IMR-90 (cell line): ENCODE measurements around the gene REPIN1. TPM values are rescaled to one million over a fixed set of nuclear protein-coding genes. Genes with fewer than 3 reads are reported as not detected.
A peak's percentile ranks its signal among the peaks of the same experiment; 100 is the strongest.

Experiments
- ATAC-seq: fragments of 200-7000 bp; cut with Tn5 transposase; 2 replicates; pipeline ENCODE4 v1.9.1; 2020; ENCODE audit warnings: low read depth, mild to moderate bottlenecking, moderate library complexity
- BruUV-seq: library from RNA; stranded (reverse); fragments of 400-500 nt; replicated peaks from 2 replicates; lab custom pipeline; 2021; lab: Mats Ljungman, UMichigan
- CTCF ChIA-PET: fragments of 300-600 bp; formaldehyde crosslinking; extraction: SDS; loops from one replicate; lab custom pipeline; 2021; ENCODE audit warnings: antibody characterized with exemption; lab: Yijun Ruan, JAX
- POLR2A ChIA-PET: fragments of 300-600 bp; sonication (Branson Sonifier 250); formaldehyde crosslinking; loops from one replicate; lab custom pipeline; 2022; ENCODE audit warnings: antibody characterized with exemption; ENCODE audit not compliant: unreplicated experiment; lab: Charles Lee
- DNase-seq: peaks from one replicate; pipeline ENCODE4 v3.0.0; 2013
- H2AFZ ChIP-seq: replicated peaks from 2 replicates; pipeline ENCODE3; 2013; ENCODE audit warnings: low read length, mild to moderate bottlenecking; ENCODE audit not compliant: poor library complexity
- H2AK5ac ChIP-seq: 2 replicates; pipeline ENCODE4 v1.6.1; 2013; ENCODE audit warnings: low read depth, low read length, inconsistent platforms
- H2AK9ac ChIP-seq: replicated peaks from 2 replicates; pipeline ENCODE3; 2013; ENCODE audit warnings: mild to moderate bottlenecking, low read depth, low read length, moderate library complexity; ENCODE audit not compliant: poor library complexity
- H2BK120ac ChIP-seq: 2 replicates; pipeline ENCODE4 v1.6.1; 2013; ENCODE audit warnings: low read depth, low read length, inconsistent platforms
- H2BK15ac ChIP-seq: 3 replicates; pipeline ENCODE4 v1.6.1; 2013; ENCODE audit warnings: low read depth, low read length, inconsistent platforms
- H2BK20ac ChIP-seq: 2 replicates; pipeline ENCODE4 v1.6.1; 2013; ENCODE audit warnings: low read depth, mild to moderate bottlenecking, inconsistent platforms, low read length, moderate library complexity
- H2BK5ac ChIP-seq: 2 replicates; pipeline ENCODE4 v1.6.1; 2013; ENCODE audit warnings: mild to moderate bottlenecking, low read depth, low read length, inconsistent platforms; ENCODE audit not compliant: poor library complexity, severe bottlenecking
- H3K14ac ChIP-seq: replicated peaks from 2 replicates; pipeline ENCODE4 v1.6.1; 2013; ENCODE audit warnings: low read depth, low read length, inconsistent platforms
- H3K18ac ChIP-seq: 2 replicates; pipeline ENCODE4 v1.6.1; 2013; ENCODE audit warnings: low read depth, low read length, control low read depth
- H3K23ac ChIP-seq: 2 replicates; pipeline ENCODE4 v1.6.1; 2013; ENCODE audit warnings: low read depth, low read length, inconsistent platforms
- H3K27ac ChIP-seq: 2 replicates; pipeline ENCODE4 v1.5.1; 2013; ENCODE audit warnings: mild to moderate bottlenecking, control low read depth, low read length; ENCODE audit not compliant: insufficient read depth
- H3K27me3 ChIP-seq: 2 replicates; pipeline ENCODE4 v1.6.1; 2013; ENCODE audit warnings: low read length; ENCODE audit not compliant: control insufficient read depth, insufficient read depth
- H3K36me3 ChIP-seq: 2 replicates; pipeline ENCODE4 v1.6.1; 2013; ENCODE audit warnings: low read length, mixed read lengths; ENCODE audit not compliant: control insufficient read depth, insufficient read depth
- H3K4ac ChIP-seq: 2 replicates; pipeline ENCODE4 v1.6.1; 2013; ENCODE audit warnings: low read depth, low read length, inconsistent platforms
- H3K4me1 ChIP-seq: 2 replicates; pipeline ENCODE4 v1.6.1; 2013; ENCODE audit warnings: low read length, mixed read lengths; ENCODE audit not compliant: control insufficient read depth, insufficient read depth
- H3K4me2 ChIP-seq: 2 replicates; pipeline ENCODE4 v1.6.1; 2013; ENCODE audit warnings: low read depth, mild to moderate bottlenecking, control low read depth, low read length, moderate library complexity
- H3K4me3 ChIP-seq: 2 replicates; pipeline ENCODE4 v1.5.1; 2013; ENCODE audit warnings: low read depth, mild to moderate bottlenecking, control low read depth, low read length, moderate library complexity; ENCODE audit not compliant: insufficient read depth
- H3K56ac ChIP-seq: 2 replicates; pipeline ENCODE4 v1.6.1; 2013; ENCODE audit warnings: low read length, inconsistent platforms; ENCODE audit not compliant: insufficient read depth; ENCODE audit errors: extremely low read depth
- H3K79me1 ChIP-seq, 2 experiments: 2 replicates each; pipeline ENCODE4 v1.6.1; 2013; ENCODE audit warnings: low read length in 2 of 2, inconsistent platforms in 1 of 2, low read depth in 1 of 2
- H3K9ac ChIP-seq: 2 replicates; pipeline ENCODE4 v1.6.1; 2013; ENCODE audit warnings: low read depth, low read length, control low read depth
- H3K9me1 ChIP-seq: 2 replicates; pipeline ENCODE4 v1.6.1; 2013; ENCODE audit warnings: low read length, inconsistent platforms; ENCODE audit not compliant: insufficient read depth
- H3K9me3 ChIP-seq: 2 replicates; pipeline ENCODE4 v1.6.1; 2013; ENCODE audit warnings: low read length; ENCODE audit not compliant: control insufficient read depth, insufficient read depth
- H4K20me1 ChIP-seq: 2 replicates; pipeline ENCODE4 v1.6.1; 2013; ENCODE audit warnings: low read length, inconsistent platforms; ENCODE audit not compliant: insufficient read depth
- H4K5ac ChIP-seq: 2 replicates; pipeline ENCODE4 v1.6.1; 2013; ENCODE audit warnings: mild to moderate bottlenecking, low read depth, low read length, control low read depth
- H4K8ac ChIP-seq, 2 experiments: 2 replicates each; pipeline ENCODE4 v1.6.1; 2013; ENCODE audit warnings: low read depth in 2 of 2, low read length in 2 of 2, control low read depth in 1 of 2, inconsistent platforms in 1 of 2
- H4K91ac ChIP-seq: 2 replicates; pipeline ENCODE4 v1.6.1; 2013; ENCODE audit warnings: low read depth, low read length, inconsistent platforms; ENCODE audit not compliant: insufficient read depth
- BHLHE40 ChIP-seq: fragments of 150-350 bp; IDR thresholded peaks from 2 replicates; pipeline ENCODE4 v1.6.1; 2016; ENCODE audit warnings: mild to moderate bottlenecking, low read depth, low read length
- CEBPB ChIP-seq: IDR thresholded peaks from 2 replicates; pipeline ENCODE4 v1.6.1; 2012; ENCODE audit warnings: low read depth, low read length, improper control_type of control experiment
- CTCF ChIP-seq: conservative IDR thresholded peaks from 2 replicates; pipeline ENCODE4 v1.5.1; 2012; ENCODE audit warnings: mild to moderate bottlenecking, low read depth, low read length, improper control_type of control experiment
- ELK1 ChIP-seq: fragments of 150-350 bp; IDR thresholded peaks from 2 replicates; pipeline ENCODE4 v1.6.1; 2016; ENCODE audit warnings: low read depth, mild to moderate bottlenecking, low read length, moderate library complexity, borderline replicate concordance
- FOS ChIP-seq: fragments of 150-350 bp; IDR thresholded peaks from 2 replicates; pipeline ENCODE4 v1.6.1; 2016; ENCODE audit warnings: low read depth, low read length
- MAFK ChIP-seq: IDR thresholded peaks from 2 replicates; pipeline ENCODE4 v1.6.1; 2012; ENCODE audit warnings: low read depth, low read length, improper control_type of control experiment
- MAZ ChIP-seq: IDR thresholded peaks from 2 replicates; pipeline ENCODE4 v1.6.1; 2012; ENCODE audit warnings: low read depth, mild to moderate bottlenecking, low read length, improper control_type of control experiment, moderate library complexity, borderline replicate concordance
- MXI1 ChIP-seq: IDR thresholded peaks from 2 replicates; pipeline ENCODE4 v1.6.1; 2012; ENCODE audit warnings: low read depth, mild to moderate bottlenecking, low read length, moderate library complexity, borderline replicate concordance
- NFE2L2 ChIP-seq: fragments of 150-350 bp; IDR thresholded peaks from 2 replicates; pipeline ENCODE4 v1.6.1; 2016; ENCODE audit warnings: low read depth, mild to moderate bottlenecking, low read length
- POLR2A ChIP-seq: IDR thresholded peaks from 2 replicates; pipeline ENCODE4 v1.6.1; 2012; ENCODE audit warnings: mild to moderate bottlenecking, low read depth, low read length
- RAD21 ChIP-seq: IDR thresholded peaks from 2 replicates; pipeline ENCODE4 v1.6.1; 2012; ENCODE audit warnings: low read length, improper control_type of control experiment
- RCOR1 ChIP-seq: IDR thresholded peaks from 2 replicates; pipeline ENCODE4 v1.6.1; 2012; ENCODE audit warnings: mild to moderate bottlenecking, low read length, improper control_type of control experiment; ENCODE audit not compliant: insufficient replicate concordance
- RFX5 ChIP-seq: IDR thresholded peaks from 2 replicates; pipeline ENCODE4 v1.8.0; 2012; ENCODE audit warnings: low read depth, mild to moderate bottlenecking, low read length, moderate library complexity
- SMC3 ChIP-seq: fragments of 150-350 bp; IDR thresholded peaks from 2 replicates; pipeline ENCODE4 v1.6.1; 2016; ENCODE audit warnings: low read depth, mild to moderate bottlenecking, antibody characterized with exemption, low read length, moderate library complexity
- WGBS, 2 experiments: methylation state at CpG; one replicate each; pipeline versions ENCODE4 v1.1.5 to v1.1.7; 2013; ENCODE audit warnings: missing lambda C conversion rate in 2 of 2; ENCODE audit not compliant: insufficient read length in 1 of 2; ENCODE audit errors: extremely low coverage in 2 of 2; 5-methylcytosine and 5-hydroxymethylcytosine counted together
- dilution Hi-C: fragments of 300-500 bp; cut with HindIII; formaldehyde crosslinking; loops from one replicate; pipeline ENCODE4 v1.14.3; 2018; ENCODE audit warnings: low sequenced_read_pairs; ENCODE audit not compliant: unreplicated experiment
- in situ Hi-C: fragments of 300-500 bp; cut with MboI; formaldehyde crosslinking; loops from 3 replicates; pipeline ENCODE4 v1.14.3; 2019; ENCODE audit warnings: low sequenced_read_pairs, inconsistent platforms, mixed read lengths
- intact Hi-C: fragments of 100-400 bp; cut with micrococcal nuclease; formaldehyde crosslinking; loops from 2 replicates; pipeline ENCODE4 v1.10.0; 2022
- polyA plus RNA-seq, 3 experiments: library from polyadenylated mRNA; depleted of rRNA; stranded (reverse); fragments of >200 nt; gene quantifications; 2 replicates each; pipeline ENCODE4 v1.2.3, GENCODE V29; 2012; ENCODE audit warnings: low replicate concordance in 1 of 3
- total RNA-seq: library from RNA; depleted of rRNA; stranded (reverse); fragments of >200 nt; gene quantifications from 2 replicates; pipeline ENCODE4 v1.2.3, GENCODE V29; 2012
- TF ChIP-seq, protein P1 (sequence below): fragments of 150-350 bp; IDR thresholded peaks from 2 replicates; pipeline ENCODE4 v1.6.1; 2017; ENCODE audit warnings: mild to moderate bottlenecking, antibody characterized with exemption, low read length, low read depth

The REPIN1 gene
- total and polyA plus RNA-seq, 2 of the 4 experiments (the other 2 are of a cell fraction), result 19.4 to 50.6 TPM

DNA sequence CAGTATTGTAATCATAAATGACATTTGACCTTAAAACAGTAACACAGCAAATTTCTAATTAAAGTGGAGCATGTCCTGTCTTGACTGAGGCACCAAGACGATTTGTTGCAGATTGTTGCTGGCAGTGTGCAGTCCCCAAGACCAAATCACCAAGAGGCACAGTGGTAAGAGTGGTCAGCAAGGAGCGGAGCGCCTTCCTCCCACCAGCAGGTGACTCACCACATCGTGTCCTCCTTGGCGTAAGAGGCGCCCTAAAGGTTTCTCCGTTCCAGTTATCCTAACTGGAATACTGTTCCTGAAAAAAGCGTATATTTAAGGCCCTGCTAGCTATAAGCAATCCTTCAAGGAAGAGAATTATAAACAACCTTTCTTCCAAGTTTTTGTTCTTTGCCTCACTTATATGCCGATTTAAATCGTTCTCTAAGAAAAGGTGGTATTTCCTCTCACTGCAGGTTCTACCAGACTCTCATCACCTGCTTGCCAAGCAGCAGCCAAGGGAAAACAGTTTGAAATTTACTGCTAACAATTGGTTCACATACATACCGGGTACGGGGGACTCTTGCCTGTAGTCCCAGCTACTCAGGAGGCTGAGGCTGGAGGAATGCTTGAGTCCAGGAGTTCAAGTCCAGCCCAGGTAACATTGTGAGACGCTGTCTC lies 10.7 kb upstream of the REPIN1 start:
- no peaks in the 10 kb centered on the region for H3K79me1 ChIP-seq
- H2BK120ac ChIP-seq, result no peak overlapping the region
- no TSS peak for BruUV-seq
- H3K27ac ChIP-seq, result no peak overlapping the region
- no peak overlapping the region for H4K91ac ChIP-seq
- no peak overlapping the region for H2BK5ac ChIP-seq
- no peak overlapping the region for H3K23ac ChIP-seq
- in situ Hi-C loops (no loop called here), dilution Hi-C loops (no loop called here), intact Hi-C loops (loop anchor here (2.0 kb wide), 1 partner anchor 63 kb away; no protein-coding TSS in a partner anchor)
- H4K8ac ChIP-seq, result no peak overlapping the region
- POLR2A ChIA-PET, result no interaction called here
- TF ChIP-seq MXI1, result no peak
- no peak for TF ChIP-seq ELK1
- no peak for TF ChIP-seq CTCF
- no peak for TF ChIP-seq NFE2L2
- TF ChIP-seq RFX5, result no peak
- no peak for TF ChIP-seq MAZ
- TF ChIP-seq SMC3, result no peak
- TF ChIP-seq, protein P1, sequence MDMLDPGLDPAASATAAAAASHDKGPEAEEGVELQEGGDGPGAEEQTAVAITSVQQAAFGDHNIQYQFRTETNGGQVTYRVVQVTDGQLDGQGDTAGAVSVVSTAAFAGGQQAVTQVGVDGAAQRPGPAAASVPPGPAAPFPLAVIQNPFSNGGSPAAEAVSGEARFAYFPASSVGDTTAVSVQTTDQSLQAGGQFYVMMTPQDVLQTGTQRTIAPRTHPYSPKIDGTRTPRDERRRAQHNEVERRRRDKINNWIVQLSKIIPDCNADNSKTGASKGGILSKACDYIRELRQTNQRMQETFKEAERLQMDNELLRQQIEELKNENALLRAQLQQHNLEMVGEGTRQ, result no peak
- TF ChIP-seq RAD21, result no peak
- TF ChIP-seq CEBPB, result no peak
- TF ChIP-seq MAFK, result no peak
- TF ChIP-seq BHLHE40, result no peak
- no peak for TF ChIP-seq RCOR1
- TF ChIP-seq POLR2A, result no peak
- no peak for TF ChIP-seq FOS
- no peak overlapping the region for H2AK9ac ChIP-seq
- no peak overlapping the region for H3K14ac ChIP-seq
- peaks cover 2% of the 10 kb centered on the region; the same call in 1 of the 2 replicates for H3K27me3 ChIP-seq
- H2AFZ ChIP-seq, result peak overlapping the region; percentile 37
- CTCF ChIA-PET, result interaction anchor here (0.6 kb wide), 2 partner anchors 49 to 51 kb away, joined by 3 to 6 read pairs; no protein-coding TSS in a partner anchor
- DNase-seq, result no peak
- no peak for ATAC-seq
- no peaks in the 10 kb centered on the region; the same call in 1 of the 2 replicates for H3K9me1 ChIP-seq
- no peak overlapping the region for H3K56ac ChIP-seq
- H3K36me3 ChIP-seq, result no peaks in the 10 kb centered on the region
- no peak overlapping the region for H3K4ac ChIP-seq
- no peak overlapping the region for H3K18ac ChIP-seq
- H4K5ac ChIP-seq, result no peak overlapping the region
- no peak overlapping the region for H3K9ac ChIP-seq
- H3K4me2 ChIP-seq, result no peak overlapping the region
- H3K9me3 ChIP-seq, result no peaks in the 10 kb centered on the region
- 72% methylated on average over 2 of the region's 13 CpGs; no CpG with 5 or more reads in 1 of the 2 experiments for WGBS, 2 experiments
- H2BK15ac ChIP-seq, result no peak overlapping the region
- no peak overlapping the region for H2BK20ac ChIP-seq
- no peaks in the 10 kb centered on the region; the same call in 1 of the 2 replicates for H3K4me1 ChIP-seq
- no peak overlapping the region for H3K4me3 ChIP-seq
- H2AK5ac ChIP-seq, result no peak overlapping the region
- no peaks in the 10 kb centered on the region for H4K20me1 ChIP-seq
